HG02798 (cell line): ENCODE data around the gene AKTIP.
"Not testable (repeated sequence)": the region's sequence is repeated elsewhere in the genome, so short reads cannot be mapped to it uniquely, and the experiment has no call there.

Experiments
- ATAC-seq: cut with Tn5 transposase; IDR thresholded peaks from one replicate; pipeline ENCODE4 v1.9.1; 2021; ENCODE audit warnings: mild to moderate bottlenecking; ENCODE audit not compliant: unreplicated experiment, poor library complexity

Gene AKTIP

GRCh38 chr16:53502331-53503269, at the start of gene AKTIP:
Gene AKTIP, minus strand, starts transcription at chr16:53503209. Its CDS starts 2,950 bp downstream, at chr16:53500259.
- peak; percentile 30 for ATAC-seq

- ATAC-seq = peak; percentile 72
Measured at GRCh38 chr16:53549970-53550690, 47.1 kb upstream of the AKTIP start.

- peak; percentile 47 for ATAC-seq
Measured at GRCh38 chr16:53546988-53547391, 44.0 kb upstream of the AKTIP start.

GRCh38 chr16:53545433-53545832, 42.4 kb upstream of the AKTIP start:
- ATAC-seq = no peak

- ATAC-seq = no peak
Measured at GRCh38 chr16:53542283-53542682, 39.3 kb upstream of the AKTIP start.

- ATAC-seq = no peak
Measured at GRCh38 chr16:53541326-53541725, 38.3 kb upstream of the AKTIP start.

- ATAC-seq = not testable (repeated sequence)
Measured at GRCh38 chr16:53539759-53540718, 37.0 kb upstream of the AKTIP start.

- ATAC-seq = not testable (repeated sequence)
Measured at GRCh38 chr16:53539346-53539745, 36.3 kb upstream of the AKTIP start.

- no peak for ATAC-seq
Measured at GRCh38 chr16:53537626-53538025, 34.6 kb upstream of the AKTIP start.

- no peak for ATAC-seq
Measured at GRCh38 chr16:53534206-53534605, 31.2 kb upstream of the AKTIP start.

- no peak for ATAC-seq
Measured at GRCh38 chr16:53530741-53531140, 27.7 kb upstream of the AKTIP start.

GRCh38 chr16:53530046-53530445, 27.0 kb upstream of the AKTIP start:
- ATAC-seq = no peak

- ATAC-seq = no peak
Measured at GRCh38 chr16:53529513-53529912, 26.5 kb upstream of the AKTIP start.

GRCh38 chr16:53528797-53529196, 25.8 kb upstream of the AKTIP start:
- no peak for ATAC-seq

GRCh38 chr16:53523971-53524548, 21.1 kb upstream of the AKTIP start:
- ATAC-seq = no peak

GRCh38 chr16:53523126-53523804, 20.3 kb upstream of the AKTIP start:
- ATAC-seq = no peak

- ATAC-seq = no peak
Measured at GRCh38 chr16:53519417-53520091, 16.5 kb upstream of the AKTIP start.

GRCh38 chr16:53518550-53519416, 15.8 kb upstream of the AKTIP start:
- ATAC-seq = peak; percentile 94
